Neural progenitor cell (in vitro differentiated cells): ENCODE results near the gene CCDC88B. TPM values are rescaled to one million over a fixed set of nuclear protein-coding genes. Genes with fewer than 3 reads are reported as not detected.

Source experiments
- DNase-seq: peaks from one replicate; pipeline ENCODE4 v3.0.0-alpha.2; 2016; ENCODE audit warnings: low spot score
- H2AFZ ChIP-seq: fragments of 200-600 bp; sonication (generic); replicated peaks from 2 replicates; pipeline ENCODE4 v1.6.1; 2016; ENCODE audit warnings: antibody characterized with exemption
- H3F3A ChIP-seq: fragments of 200-600 bp; sonication (generic); 2 replicates; pipeline ENCODE4 v1.6.1; 2016; ENCODE audit warnings: antibody characterized with exemption, low read depth
- H3K27ac ChIP-seq: fragments of 200-600 bp; sonication (generic); 2 replicates; pipeline ENCODE4 v1.5.1; 2016; ENCODE audit warnings: mild to moderate bottlenecking
- H3K27me3 ChIP-seq: fragments of 200-600 bp; sonication (generic); 2 replicates; pipeline ENCODE4 v1.6.1; 2016; ENCODE audit warnings: mild to moderate bottlenecking, moderate library complexity
- H3K36me3 ChIP-seq: fragments of 200-600 bp; sonication (generic); 2 replicates; pipeline ENCODE4 v1.5.1; 2016
- H3K4me1 ChIP-seq: fragments of 200-600 bp; sonication (generic); 2 replicates; pipeline ENCODE4 v1.6.1; 2016; ENCODE audit warnings: mixed run types
- H3K4me2 ChIP-seq: fragments of 200-600 bp; sonication (generic); 2 replicates; pipeline ENCODE4 v1.6.1; 2016
- H3K4me3 ChIP-seq: fragments of 200-600 bp; sonication (generic); 2 replicates; pipeline ENCODE4 v1.5.1; 2016
- H3K79me2 ChIP-seq: fragments of 200-600 bp; sonication (generic); 2 replicates; pipeline ENCODE4 v1.6.1; 2016; ENCODE audit warnings: low read depth
- H3K9ac ChIP-seq: fragments of 200-600 bp; sonication (generic); 2 replicates; pipeline ENCODE4 v1.6.1; 2016
- H3K9me3 ChIP-seq: fragments of 200-600 bp; sonication (generic); 2 replicates; pipeline ENCODE4 v1.5.1; 2016; ENCODE audit warnings: low read depth
- H4K20me1 ChIP-seq: fragments of 200-600 bp; sonication (generic); 2 replicates; pipeline ENCODE4 v1.6.1; 2016; ENCODE audit warnings: low read depth
- H3K27ac Mint-ChIP-seq: 3 replicates; pipeline ENCODE4 v1.8.0; 2021; ENCODE audit warnings: mixed read lengths
- H3K27me3 Mint-ChIP-seq: 2 replicates; pipeline ENCODE4 v1.8.0; 2022; ENCODE audit warnings: low read depth, mild to moderate bottlenecking, inconsistent platforms, moderate library complexity, mixed read lengths; ENCODE audit not compliant: insufficient read depth
- H3K36me3 Mint-ChIP-seq: 3 replicates; pipeline ENCODE4 v1.8.0; 2021; ENCODE audit warnings: mixed read lengths
- H3K4me1 Mint-ChIP-seq: 3 replicates; pipeline ENCODE4 v1.8.0; 2021; ENCODE audit warnings: mixed read lengths
- H3K4me3 Mint-ChIP-seq: 3 replicates; pipeline ENCODE4 v1.8.0; 2021; ENCODE audit warnings: mild to moderate bottlenecking, moderate library complexity, mixed read lengths
- H3K9me3 Mint-ChIP-seq: 3 replicates; pipeline ENCODE4 v1.8.0; 2020; ENCODE audit warnings: mixed read lengths
- EZH2 ChIP-seq: fragments of 200-600 bp; sonication (generic); IDR thresholded peaks from 2 replicates; pipeline ENCODE4 v1.6.1; 2017; ENCODE audit warnings: antibody characterized with exemption, mild to moderate bottlenecking, moderate library complexity
- EZH2phosphoT487 ChIP-seq: fragments of 200-600 bp; sonication (generic); IDR thresholded peaks from 2 replicates; pipeline ENCODE4 v1.6.1; 2017; ENCODE audit warnings: antibody characterized with exemption
- total RNA-seq: library from RNA; depleted of rRNA; stranded (reverse); fragments of >200 nt; gene quantifications from 2 replicates; pipeline ENCODE4 v1.2.3, GENCODE V29; 2015; ENCODE audit warnings: low replicate concordance
- TF ChIP-seq, protein P1 (sequence below): fragments of 200-600 bp; sonication (generic); IDR thresholded peaks from 2 replicates; pipeline ENCODE4 v1.5.1; 2017; ENCODE audit warnings: antibody characterized with exemption, mild to moderate bottlenecking

The CCDC88B gene
- total RNA-seq, 1 donor from 2014 or later = 0.62 TPM

DNA sequence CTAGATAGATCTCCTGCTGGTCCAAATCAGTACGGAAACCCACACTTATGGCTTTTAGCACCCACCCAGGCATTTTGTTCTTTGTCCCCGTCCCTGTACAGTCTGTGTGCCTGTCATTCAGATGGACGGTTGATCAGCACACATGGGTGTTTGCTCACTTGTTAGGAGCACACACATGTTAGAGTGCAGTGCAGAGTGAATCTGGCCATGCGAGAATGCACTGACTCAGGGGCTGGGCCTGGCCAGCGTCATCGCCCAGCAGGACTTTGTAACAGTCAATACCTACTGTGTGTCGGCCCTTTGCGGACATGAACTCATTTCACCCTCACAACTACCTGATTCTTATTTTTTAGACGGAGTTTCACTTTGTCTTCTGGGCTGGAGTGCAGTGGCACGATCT lies 22.3 kb downstream of the CCDC88B start:
- Mint-ChIP-seq H3K27ac (no peak overlapping the region), H3K9me3 (no peaks in the 10 kb centered on the region), H3K4me3 (no peak overlapping the region), H3K27me3 (peaks cover 8% of the 10 kb centered on the region), H3K36me3 (peaks cover 20% of the 10 kb centered on the region), H3K4me1 (peaks cover 8% of the 10 kb centered on the region)
- Histone ChIP-seq H3K36me3 (no peaks in the 10 kb centered on the region), H4K20me1 (peaks cover 3% of the 10 kb centered on the region), H3K27me3 (no peaks in the 10 kb centered on the region), H3K27ac (no peak overlapping the region), H3K4me1 (peaks cover 8% of the 10 kb centered on the region), H3K79me2 (no peaks in the 10 kb centered on the region), H3K4me3 (no peak overlapping the region), H2AFZ (no peak overlapping the region), H3K9ac (no peak overlapping the region), H3F3A (no peaks in the 10 kb centered on the region), H3K9me3 (no peaks in the 10 kb centered on the region), H3K4me2 (no peak overlapping the region)
- no peak for TF ChIP-seq EZH2phosphoT487
- TF ChIP-seq, protein P1, sequence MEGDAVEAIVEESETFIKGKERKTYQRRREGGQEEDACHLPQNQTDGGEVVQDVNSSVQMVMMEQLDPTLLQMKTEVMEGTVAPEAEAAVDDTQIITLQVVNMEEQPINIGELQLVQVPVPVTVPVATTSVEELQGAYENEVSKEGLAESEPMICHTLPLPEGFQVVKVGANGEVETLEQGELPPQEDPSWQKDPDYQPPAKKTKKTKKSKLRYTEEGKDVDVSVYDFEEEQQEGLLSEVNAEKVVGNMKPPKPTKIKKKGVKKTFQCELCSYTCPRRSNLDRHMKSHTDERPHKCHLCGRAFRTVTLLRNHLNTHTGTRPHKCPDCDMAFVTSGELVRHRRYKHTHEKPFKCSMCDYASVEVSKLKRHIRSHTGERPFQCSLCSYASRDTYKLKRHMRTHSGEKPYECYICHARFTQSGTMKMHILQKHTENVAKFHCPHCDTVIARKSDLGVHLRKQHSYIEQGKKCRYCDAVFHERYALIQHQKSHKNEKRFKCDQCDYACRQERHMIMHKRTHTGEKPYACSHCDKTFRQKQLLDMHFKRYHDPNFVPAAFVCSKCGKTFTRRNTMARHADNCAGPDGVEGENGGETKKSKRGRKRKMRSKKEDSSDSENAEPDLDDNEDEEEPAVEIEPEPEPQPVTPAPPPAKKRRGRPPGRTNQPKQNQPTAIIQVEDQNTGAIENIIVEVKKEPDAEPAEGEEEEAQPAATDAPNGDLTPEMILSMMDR = no peak
- no peak for TF ChIP-seq EZH2
- DNase-seq = no peak

DNA sequence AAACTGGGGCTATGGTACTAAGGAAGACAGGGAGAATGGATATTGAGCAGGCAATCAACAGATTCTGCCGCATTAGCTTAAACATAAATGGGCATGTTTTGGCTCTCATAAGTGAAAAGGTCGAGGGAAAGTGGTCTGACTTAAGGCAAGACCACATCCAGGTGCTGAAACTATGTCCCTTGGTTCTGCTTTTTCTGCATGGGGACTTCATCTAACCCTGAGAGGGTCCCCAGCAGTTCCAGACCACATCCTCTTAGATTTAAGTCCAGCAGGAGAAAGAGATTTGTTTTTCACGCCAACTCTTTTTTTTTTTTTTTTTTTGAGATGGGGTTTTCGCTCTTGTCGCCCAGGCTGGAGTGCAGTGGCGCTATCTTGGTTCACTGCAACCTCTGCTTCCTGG lies 24.4 kb downstream of the CCDC88B start:
- H3K4me3 Mint-ChIP-seq = no peak overlapping the region
- no peak overlapping the region for H3K9ac ChIP-seq
- H3K4me3 ChIP-seq = no peak overlapping the region
- no peaks in the 10 kb centered on the region for H3K4me1 ChIP-seq
- H3K27me3 Mint-ChIP-seq = peaks cover 8% of the 10 kb centered on the region
- H3K27me3 ChIP-seq = no peaks in the 10 kb centered on the region
- no peak for DNase-seq
- H3K4me1 Mint-ChIP-seq = peaks cover 5% of the 10 kb centered on the region
- H3K9me3 ChIP-seq = no peaks in the 10 kb centered on the region
- H4K20me1 ChIP-seq = peaks cover 3% of the 10 kb centered on the region
- H2AFZ ChIP-seq = no peak overlapping the region
- no peaks in the 10 kb centered on the region for H3K36me3 ChIP-seq
- TF ChIP-seq EZH2 = no peak
- TF ChIP-seq, protein P1 = no peak
- peaks cover 27% of the 10 kb centered on the region for H3K36me3 Mint-ChIP-seq
- no peak overlapping the region for H3K27ac ChIP-seq
- no peaks in the 10 kb centered on the region for H3F3A ChIP-seq
- H3K27ac Mint-ChIP-seq = no peak overlapping the region
- no peak overlapping the region for H3K4me2 ChIP-seq
- H3K9me3 Mint-ChIP-seq = no peaks in the 10 kb centered on the region
- H3K79me2 ChIP-seq = no peaks in the 10 kb centered on the region

DNA sequence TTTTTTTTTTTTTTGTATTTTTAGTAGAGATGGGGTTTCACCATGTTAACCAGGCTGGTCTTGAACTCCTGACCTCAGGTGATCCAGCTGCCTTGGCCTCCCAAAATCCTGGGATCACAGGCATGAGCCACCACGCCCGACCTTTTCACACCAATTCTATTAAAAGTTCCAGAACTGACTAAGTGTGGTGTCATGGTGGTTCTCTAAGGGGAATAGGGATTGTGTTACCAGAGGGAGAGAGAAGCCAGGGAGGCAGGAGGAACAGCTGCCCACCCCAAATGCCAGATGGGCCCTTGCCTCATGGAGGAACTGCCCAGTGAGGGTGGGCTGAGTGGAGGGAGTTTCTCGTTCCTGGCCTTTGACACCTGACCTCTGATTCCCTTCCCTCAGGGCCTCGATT lies 24.9 kb downstream of the CCDC88B start:
- Histone ChIP-seq H3K27me3 (no peaks in the 10 kb centered on the region), H4K20me1 (no peaks in the 10 kb centered on the region), H3K9ac (no peak overlapping the region), H2AFZ (no peak overlapping the region), H3F3A (no peaks in the 10 kb centered on the region), H3K4me2 (no peak overlapping the region), H3K79me2 (no peaks in the 10 kb centered on the region), H3K27ac (no peak overlapping the region), H3K9me3 (no peaks in the 10 kb centered on the region), H3K4me1 (no peaks in the 10 kb centered on the region), H3K36me3 (no peaks in the 10 kb centered on the region), H3K4me3 (no peak overlapping the region)
- DNase-seq = no peak
- Mint-ChIP-seq H3K36me3 (peaks cover 27% of the 10 kb centered on the region), H3K4me3 (no peak overlapping the region), H3K27ac (no peak overlapping the region), H3K4me1 (no peaks in the 10 kb centered on the region), H3K27me3 (peaks cover 9% of the 10 kb centered on the region), H3K9me3 (no peaks in the 10 kb centered on the region)
- TF ChIP-seq EZH2 = no peak
- TF ChIP-seq, protein P1 = no peak
- no peak for TF ChIP-seq EZH2phosphoT487

DNA sequence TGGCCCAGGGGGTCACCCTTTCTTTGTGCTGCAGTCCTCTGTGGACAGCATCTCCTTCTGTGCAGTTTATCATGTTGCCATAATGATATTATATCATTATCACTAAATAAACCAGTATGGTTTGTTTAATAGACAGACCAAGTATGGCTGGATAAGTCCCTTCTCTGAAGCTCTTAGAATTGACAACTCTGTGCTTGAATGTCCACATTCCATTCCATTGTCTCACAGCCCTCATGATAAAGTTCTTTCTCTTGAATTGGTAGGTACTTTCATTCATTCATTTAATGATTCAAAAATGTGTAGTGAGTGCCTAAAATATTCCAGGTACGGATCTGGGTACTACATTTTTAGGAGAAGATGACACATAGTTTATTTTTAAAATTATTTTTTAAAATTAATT lies 26.7 kb downstream of the CCDC88B start:
- peaks cover 24% of the 10 kb centered on the region for H3K36me3 Mint-ChIP-seq
- no peak for DNase-seq
- Histone ChIP-seq H2AFZ (no peak overlapping the region), H3K79me2 (no peaks in the 10 kb centered on the region), H3K27ac (no peak overlapping the region), H3K4me3 (no peak overlapping the region), H4K20me1 (no peaks in the 10 kb centered on the region), H3K4me2 (no peak overlapping the region), H3F3A (peaks cover under 1% of the 10 kb centered on the region), H3K36me3 (no peaks in the 10 kb centered on the region), H3K27me3 (no peaks in the 10 kb centered on the region), H3K9me3 (no peaks in the 10 kb centered on the region), H3K4me1 (no peaks in the 10 kb centered on the region), H3K9ac (no peak overlapping the region)
- H3K27ac Mint-ChIP-seq = no peak overlapping the region
- TF ChIP-seq, protein P1 = no peak
- no peak for TF ChIP-seq EZH2
- no peak for TF ChIP-seq EZH2phosphoT487
- H3K27me3 Mint-ChIP-seq = peaks cover 6% of the 10 kb centered on the region
- H3K9me3 Mint-ChIP-seq = no peaks in the 10 kb centered on the region
- H3K4me1 Mint-ChIP-seq = no peaks in the 10 kb centered on the region
- H3K4me3 Mint-ChIP-seq = peak overlapping the region; percentile 42
